Endothelial cell (in vitro differentiated cells): ENCODE results near the gene RCL1. TPM values are rescaled to one million over a fixed set of nuclear protein-coding genes. Genes with fewer than 3 reads are reported as not detected.
A peak's percentile ranks its signal among the peaks of the same experiment; 100 is the strongest.

Source experiments
- DNase-seq: peaks from one replicate; pipeline ENCODE4 v3.0.0; 2021; ENCODE audit warnings: low spot score
- H3K27ac Mint-ChIP-seq: one replicate; pipeline ENCODE4 v1.8.0; 2021; ENCODE audit warnings: mixed read lengths, inconsistent platforms; ENCODE audit not compliant: unreplicated experiment
- H3K27me3 Mint-ChIP-seq: one replicate; pipeline ENCODE4 v1.8.0; 2021; ENCODE audit warnings: mild to moderate bottlenecking, moderate library complexity, mixed read lengths, inconsistent platforms; ENCODE audit not compliant: unreplicated experiment
- H3K36me3 Mint-ChIP-seq: one replicate; pipeline ENCODE4 v1.8.0; 2021; ENCODE audit warnings: mild to moderate bottlenecking, low read depth, mixed read lengths, inconsistent platforms; ENCODE audit not compliant: unreplicated experiment
- H3K4me1 Mint-ChIP-seq: one replicate; pipeline ENCODE4 v1.8.0; 2021; ENCODE audit warnings: mild to moderate bottlenecking, mixed read lengths, inconsistent platforms; ENCODE audit not compliant: unreplicated experiment
- H3K4me3 Mint-ChIP-seq: one replicate; pipeline ENCODE4 v1.8.0; 2021; ENCODE audit warnings: mild to moderate bottlenecking, mixed read lengths, inconsistent platforms; ENCODE audit not compliant: unreplicated experiment
- H3K9me3 Mint-ChIP-seq: one replicate; pipeline ENCODE4 v1.8.0; 2021; ENCODE audit warnings: mixed read lengths, inconsistent platforms; ENCODE audit not compliant: unreplicated experiment
- CTCF ChIP-seq: fragments of 200-600 bp; sonication (generic); IDR thresholded peaks from one replicate; pipeline ENCODE4 v1.5.0; 2021; ENCODE audit warnings: antibody characterized with exemption; ENCODE audit not compliant: unreplicated experiment
- long read RNA-seq: library from polyadenylated mRNA; unstranded; transcript quantifications from one replicate; pipeline ENCODE4 v2.0.0, GENCODE V29; 2020; ENCODE audit not compliant: unreplicated experiment
- total RNA-seq: library from RNA; stranded (reverse); fragmentation: NEBNext Ultra II Directional; extraction: Animal tissue kit (Norgen Biotek cat#: 25700); gene quantifications from one replicate; pipeline ENCODE4 v1.2.1, GENCODE V29; 2021; ENCODE audit not compliant: unreplicated experiment

RCL1 gene
- 12.2 TPM for total RNA-seq
- long read RNA-seq, transcript RCL1-204 (9 exons, 2,134 nt), result major isoform, 9 of 9 reads
- long read RNA-seq, partial matches to known transcripts, result 0 of 9 reads
- long read RNA-seq, other reads (novel, unspliced or antisense), result 0 of 9 reads

- Mint-ChIP-seq H3K36me3 (no peaks in the 10 kb centered on the region), H3K27me3 (peaks cover 1% of the 10 kb centered on the region), H3K4me3 (peak within 1 kb of the TSS; percentile 94), H3K4me1 (peaks cover 11% of the 10 kb centered on the region), H3K9me3 (no peaks in the 10 kb centered on the region), H3K27ac (peak within 1 kb of the TSS; percentile 78)
- DNase-seq, result peak; percentile 98
- TF ChIP-seq CTCF, result no peak
Measured at GRCh38 chr9:4792572-4793458, at the start of gene RCL1. Gene RCL1 (plus strand): TSS chr9:4792944. CDS start chr9:4793092, 148 bp downstream.

DNA sequence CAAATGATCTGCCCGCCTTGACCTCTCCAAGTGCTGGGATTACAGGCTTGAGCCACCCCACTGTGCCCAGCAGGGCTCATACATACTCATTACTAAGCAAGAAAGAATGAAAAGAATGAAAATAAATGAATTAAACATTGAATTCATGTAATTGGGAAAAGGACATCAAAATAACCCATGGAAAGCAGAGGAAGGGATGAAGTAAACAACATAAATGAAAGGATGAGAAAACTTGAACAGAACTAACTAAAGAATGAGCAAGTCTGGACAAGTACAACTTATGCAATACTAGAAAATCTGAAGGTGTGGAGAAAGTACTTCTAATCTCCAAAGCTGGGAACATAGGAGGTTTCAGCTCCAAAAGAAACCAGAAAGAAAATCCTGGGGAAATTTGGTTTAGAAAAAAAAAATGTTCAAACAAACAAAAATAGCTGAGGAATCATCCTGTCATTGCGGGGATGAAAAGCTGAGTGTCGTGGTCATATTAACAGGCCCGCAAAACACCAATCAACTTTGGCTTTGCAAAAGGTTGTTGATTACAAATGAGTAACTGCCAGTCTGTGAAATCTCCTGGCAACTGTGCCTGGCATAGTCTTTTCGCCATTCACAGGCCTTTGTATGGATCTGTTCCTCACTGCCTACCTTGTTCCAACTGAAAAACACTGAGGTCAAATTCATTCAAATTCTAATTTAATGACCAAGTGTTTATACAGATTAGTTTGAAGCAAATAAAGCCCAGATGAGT lies 49.4 kb upstream of the RCL1 start:
- Mint-ChIP-seq H3K27ac (no peak overlapping the region), H3K27me3 (peaks cover 5% of the 10 kb centered on the region), H3K9me3 (no peaks in the 10 kb centered on the region), H3K36me3 (peaks cover 4% of the 10 kb centered on the region), H3K4me3 (no peak overlapping the region), H3K4me1 (peaks cover 9% of the 10 kb centered on the region)
- no peak for DNase-seq
- no peak for TF ChIP-seq CTCF

- Mint-ChIP-seq H3K4me3 (no peak overlapping the region), H3K4me1 (no peaks in the 10 kb centered on the region)
- no peak for DNase-seq
Measured at GRCh38 chr9:4746278-4747030, 46.3 kb upstream of the RCL1 start.

GRCh38 chr9:4748612-4749011 lies 44.1 kb upstream of the RCL1 start:
- DNase-seq, result no peak
- H3K4me1 Mint-ChIP-seq, result no peaks in the 10 kb centered on the region
- no peaks in the 10 kb centered on the region for H3K36me3 Mint-ChIP-seq
- H3K27ac Mint-ChIP-seq, result no peak overlapping the region
- no peak overlapping the region for H3K4me3 Mint-ChIP-seq
- TF ChIP-seq CTCF, result no peak
- H3K9me3 Mint-ChIP-seq, result no peaks in the 10 kb centered on the region
- H3K27me3 Mint-ChIP-seq, result no peaks in the 10 kb centered on the region

More at GRCh38 chr9:4746278-4747030, 46.3 kb upstream of the RCL1 start:
- H3K27me3 Mint-ChIP-seq, result no peaks in the 10 kb centered on the region
- H3K27ac Mint-ChIP-seq, result no peak overlapping the region
- no peak for TF ChIP-seq CTCF
- H3K9me3 Mint-ChIP-seq, result no peaks in the 10 kb centered on the region
- H3K36me3 Mint-ChIP-seq, result no peaks in the 10 kb centered on the region
